Activated T-helper 17 cell treated with anti-CD3 and anti-CD28 coated beads, Interleukin-2, amount 50 U/mL, for 72 hours (primary cell): ENCODE results near the gene AIRE. TPM values are rescaled to one million over a fixed set of nuclear protein-coding genes. Genes with fewer than 3 reads are reported as not detected.
A peak's percentile ranks its signal among the peaks of the same experiment; 100 is the strongest.

ENCODE experiments used
- ATAC-seq: fragments of 150-1000 bp; cut with Tn5 transposase; replicated peaks from 2 replicates; pipeline ENCODE4 v1.10.0; 2021; ENCODE audit warnings: mild to moderate bottlenecking, moderate library complexity
- H3K27ac Mint-ChIP-seq: one replicate; pipeline ENCODE4 v1.8.0; 2022; ENCODE audit warnings: mixed read lengths
- H3K27me3 Mint-ChIP-seq: one replicate; pipeline ENCODE4 v1.8.0; 2022; ENCODE audit warnings: mixed read lengths
- H3K36me3 Mint-ChIP-seq: one replicate; pipeline ENCODE4 v1.8.0; 2022; ENCODE audit warnings: low read depth, mild to moderate bottlenecking, mixed read lengths
- H3K4me1 Mint-ChIP-seq: one replicate; pipeline ENCODE4 v1.8.0; 2022; ENCODE audit warnings: mixed read lengths
- H3K4me3 Mint-ChIP-seq: one replicate; pipeline ENCODE4 v1.8.0; 2022; ENCODE audit warnings: mild to moderate bottlenecking, mixed read lengths
- H3K9me3 Mint-ChIP-seq: one replicate; pipeline ENCODE4 v1.8.0; 2022; ENCODE audit warnings: mixed read lengths
- total RNA-seq, 2 donors: library from RNA; stranded (reverse); gene quantifications; one replicate each; pipeline ENCODE4 v1.2.3, GENCODE V29; 2022

AIRE gene
- total RNA-seq, 2 donors from 2014 or later: not detected

- ATAC-seq: no peak
- H3K4me3 Mint-ChIP-seq: no peak overlapping the region
Measured at GRCh38 chr21:44293551-44294231, 8.0 kb downstream of the AIRE start.

GRCh38 chr21:44294391-44295162 lies 8.9 kb downstream of the AIRE start:
- Mint-ChIP-seq H3K4me3 (no peak overlapping the region), H3K27ac (no peak overlapping the region), H3K27me3 (no peaks in the 10 kb centered on the region), H3K36me3 (no peaks in the 10 kb centered on the region), H3K4me1 (peaks cover 5% of the 10 kb centered on the region), H3K9me3 (no peaks in the 10 kb centered on the region)
- no peak for ATAC-seq

More at GRCh38 chr21:44293551-44294231, 8.0 kb downstream of the AIRE start:
- Mint-ChIP-seq H3K9me3 (no peaks in the 10 kb centered on the region), H3K36me3 (no peaks in the 10 kb centered on the region), H3K27me3 (no peaks in the 10 kb centered on the region), H3K4me1 (peaks cover 5% of the 10 kb centered on the region), H3K27ac (no peak overlapping the region)

GRCh38 chr21:44295163-44295573 lies 9.5 kb downstream of the AIRE start:
- Mint-ChIP-seq H3K9me3 (no peaks in the 10 kb centered on the region), H3K27me3 (no peaks in the 10 kb centered on the region), H3K27ac (no peak overlapping the region), H3K36me3 (no peaks in the 10 kb centered on the region), H3K4me3 (no peak overlapping the region), H3K4me1 (peaks cover 5% of the 10 kb centered on the region)
- no peak for ATAC-seq

GRCh38 chr21:44295646-44296045 lies 10.0 kb downstream of the AIRE start:
- no peak for ATAC-seq
- H3K27me3 Mint-ChIP-seq: no peaks in the 10 kb centered on the region
- H3K27ac Mint-ChIP-seq: no peak overlapping the region
- no peak overlapping the region for H3K4me3 Mint-ChIP-seq
- H3K4me1 Mint-ChIP-seq: peaks cover 5% of the 10 kb centered on the region
- H3K36me3 Mint-ChIP-seq: peaks cover 1% of the 10 kb centered on the region
- no peaks in the 10 kb centered on the region for H3K9me3 Mint-ChIP-seq

GRCh38 chr21:44296103-44296519 lies 10.4 kb downstream of the AIRE start:
- Mint-ChIP-seq H3K27me3 (no peaks in the 10 kb centered on the region), H3K4me1 (peaks cover 5% of the 10 kb centered on the region), H3K36me3 (peaks cover 6% of the 10 kb centered on the region), H3K27ac (no peak overlapping the region), H3K4me3 (no peak overlapping the region), H3K9me3 (no peaks in the 10 kb centered on the region)
- ATAC-seq: no peak

GRCh38 chr21:44296916-44297315 lies 11.2 kb downstream of the AIRE start:
- Mint-ChIP-seq H3K27ac (no peak overlapping the region), H3K27me3 (no peaks in the 10 kb centered on the region), H3K36me3 (peaks cover 13% of the 10 kb centered on the region), H3K4me1 (peaks cover 5% of the 10 kb centered on the region), H3K4me3 (no peak overlapping the region), H3K9me3 (no peaks in the 10 kb centered on the region)
- no peak for ATAC-seq

GRCh38 chr21:44297525-44298290 lies 12.0 kb downstream of the AIRE start:
- Mint-ChIP-seq H3K4me3 (peak overlapping the region; percentile 87), H3K27ac (peak overlapping the region; percentile 86)
- ATAC-seq: peak; percentile 57

GRCh38 chr21:44298301-44298700 lies 12.6 kb downstream of the AIRE start:
- Mint-ChIP-seq H3K4me3 (peak overlapping the region; percentile 87), H3K27ac (peak overlapping the region; percentile 86), H3K36me3 (peaks cover 22% of the 10 kb centered on the region), H3K27me3 (no peaks in the 10 kb centered on the region), H3K9me3 (no peaks in the 10 kb centered on the region), H3K4me1 (peaks cover 6% of the 10 kb centered on the region)
- no peak for ATAC-seq

More at GRCh38 chr21:44297525-44298290, 12.0 kb downstream of the AIRE start:
- no peaks in the 10 kb centered on the region for H3K27me3 Mint-ChIP-seq
- H3K36me3 Mint-ChIP-seq: peaks cover 20% of the 10 kb centered on the region
- no peaks in the 10 kb centered on the region for H3K9me3 Mint-ChIP-seq
- H3K4me1 Mint-ChIP-seq: peaks cover 5% of the 10 kb centered on the region

- H3K27me3 Mint-ChIP-seq: no peaks in the 10 kb centered on the region
- H3K36me3 Mint-ChIP-seq: peaks cover 27% of the 10 kb centered on the region
- peak overlapping the region; percentile 87 for H3K4me3 Mint-ChIP-seq
- H3K4me1 Mint-ChIP-seq: peaks cover 9% of the 10 kb centered on the region
- peak overlapping the region; percentile 86 for H3K27ac Mint-ChIP-seq
- ATAC-seq: no peak
- no peaks in the 10 kb centered on the region for H3K9me3 Mint-ChIP-seq
Measured at GRCh38 chr21:44299085-44299457, 13.4 kb downstream of the AIRE start.

- H3K9me3 Mint-ChIP-seq: no peaks in the 10 kb centered on the region
- peaks cover 9% of the 10 kb centered on the region for H3K4me1 Mint-ChIP-seq
- H3K4me3 Mint-ChIP-seq: peak within 1 kb of the TSS; percentile 87
- H3K27ac Mint-ChIP-seq: peak within 1 kb of the TSS; percentile 86
- H3K36me3 Mint-ChIP-seq: peaks cover 27% of the 10 kb centered on the region
- ATAC-seq: peak; percentile 82
- no peaks in the 10 kb centered on the region for H3K27me3 Mint-ChIP-seq
Measured at GRCh38 chr21:44299458-44300261, 14.0 kb downstream of the AIRE start, which contains the start of gene PFKL. Gene PFKL, plus strand, starts transcription at chr21:44300053. Its CDS starts 53 bp downstream, at chr21:44300106.

GRCh38 chr21:44300262-44300959 lies 14.7 kb downstream of the AIRE start:
- peak overlapping the region; percentile 83 for H3K4me3 Mint-ChIP-seq
- H3K27me3 Mint-ChIP-seq: no peaks in the 10 kb centered on the region
- H3K9me3 Mint-ChIP-seq: no peaks in the 10 kb centered on the region
- ATAC-seq: peak; percentile 54
- peaks cover 34% of the 10 kb centered on the region for H3K36me3 Mint-ChIP-seq
- H3K27ac Mint-ChIP-seq: peak overlapping the region; percentile 85
- H3K4me1 Mint-ChIP-seq: peaks cover 9% of the 10 kb centered on the region

- Mint-ChIP-seq H3K9me3 (no peaks in the 10 kb centered on the region), H3K27ac (peak overlapping the region; percentile 85), H3K4me1 (peaks cover 9% of the 10 kb centered on the region), H3K36me3 (peaks cover 34% of the 10 kb centered on the region), H3K4me3 (peak overlapping the region; percentile 83), H3K27me3 (no peaks in the 10 kb centered on the region)
- no peak for ATAC-seq
Measured at GRCh38 chr21:44301141-44301540, 15.5 kb downstream of the AIRE start.

- Mint-ChIP-seq H3K36me3 (peaks cover 35% of the 10 kb centered on the region), H3K9me3 (no peaks in the 10 kb centered on the region), H3K27ac (peak overlapping the region; percentile 85), H3K27me3 (no peaks in the 10 kb centered on the region), H3K4me1 (peaks cover 9% of the 10 kb centered on the region), H3K4me3 (peak overlapping the region; percentile 83)
- ATAC-seq: no peak
Measured at GRCh38 chr21:44301961-44302406, 16.3 kb downstream of the AIRE start.
